ENCODE measurements around the gene UGT1A6.

The UGT1A6 gene

GRCh38 chr2:233791883-233792329 lies 99.2 kb downstream of the UGT1A6 start:
- no peak for TF ChIP-seq CTCF (IDR thresholded peaks at IDR 0.05; ENCODE audit: low read depth, low read length)
- DNase-seq (ENCODE audit: low read depth in 2 of 2): no peak
- no peak overlapping the region for H3K4me3 ChIP-seq (replicated peaks in 1 of 2; ENCODE audit: low read depth in 2 of 2, low read length in 2 of 2)

- H3K4me3 ChIP-seq (replicated peaks in 1 of 2; ENCODE audit: low read depth in 2 of 2, low read length in 2 of 2): no peak overlapping the region
- TF ChIP-seq CTCF (IDR thresholded peaks at IDR 0.05; ENCODE audit: low read depth, low read length): no peak
- no peak for DNase-seq (ENCODE audit: low read depth in 2 of 2)
These were observed 100.0 kb downstream of the UGT1A6 start for GRCh38 chr2:233792720-233793119.

GRCh38 chr2:233793465-233794127 lies 100.9 kb downstream of the UGT1A6 start:
- no peak for TF ChIP-seq CTCF (IDR thresholded peaks at IDR 0.05; ENCODE audit: low read depth, low read length)
- no peak overlapping the region for H3K4me3 ChIP-seq (replicated peaks in 1 of 2; ENCODE audit: low read depth in 2 of 2, low read length in 2 of 2)
- DNase-seq (ENCODE audit: low read depth in 2 of 2): no peak

GRCh38 chr2:233794128-233794658 lies 101.5 kb downstream of the UGT1A6 start:
- H3K4me3 ChIP-seq (replicated peaks in 1 of 2; ENCODE audit: low read depth in 2 of 2, low read length in 2 of 2): no peak overlapping the region
- no peak for DNase-seq (ENCODE audit: low read depth in 2 of 2)
- no peak for TF ChIP-seq CTCF (IDR thresholded peaks at IDR 0.05; ENCODE audit: low read depth, low read length)

- TF ChIP-seq CTCF (IDR thresholded peaks at IDR 0.05; ENCODE audit: low read depth, low read length): no peak
- H3K4me3 ChIP-seq (replicated peaks in 1 of 2; ENCODE audit: low read depth in 2 of 2, low read length in 2 of 2): no peak overlapping the region
- no peak for DNase-seq (ENCODE audit: low read depth in 2 of 2)
These were observed 103.1 kb downstream of the UGT1A6 start for GRCh38 chr2:233795735-233796171.

- H3K4me3 ChIP-seq (replicated peaks in 1 of 2; ENCODE audit: low read depth in 2 of 2, low read length in 2 of 2): no peak overlapping the region
- no peak for TF ChIP-seq CTCF (IDR thresholded peaks at IDR 0.05; ENCODE audit: low read depth, low read length)
- no peak for DNase-seq (ENCODE audit: low read depth in 2 of 2)
These were observed 103.6 kb downstream of the UGT1A6 start for GRCh38 chr2:233796254-233796653.

All from cardiac fibroblast (primary cell).